ENCODE results near the gene EPM2AIP1. TPM values are rescaled to one million over a fixed set of nuclear protein-coding genes. Genes with fewer than 3 reads are reported as not detected.

The EPM2AIP1 gene
- total RNA-seq, 1 donor from 2014 or later: 14.3 TPM

DNA sequence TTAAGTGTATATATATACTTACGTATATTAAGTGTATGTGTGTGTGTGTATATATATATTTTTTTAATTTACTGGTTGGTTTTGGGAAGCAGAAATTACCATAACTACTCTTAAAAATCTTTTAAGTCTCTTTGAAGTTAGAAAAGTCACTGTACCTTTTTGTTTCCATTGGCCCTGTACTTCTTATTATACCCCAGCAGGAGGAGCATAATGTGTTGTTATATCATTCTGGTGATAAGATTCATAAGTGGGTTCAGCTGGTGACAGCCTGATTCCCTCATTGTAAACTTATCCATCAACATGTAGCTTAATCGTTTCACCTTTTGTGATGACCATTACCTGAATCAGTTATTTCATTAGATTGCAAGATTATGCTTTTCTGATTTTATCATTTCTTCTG is 31.2 kb upstream of the EPM2AIP1 start:
- H3K27me3 Mint-ChIP-seq (ENCODE audit: low read depth): no peaks in the 10 kb centered on the region
- peaks cover 8% of the 10 kb centered on the region for H3K9me3 Mint-ChIP-seq (ENCODE audit: low read depth)
- TF ChIP-seq, protein P1, sequence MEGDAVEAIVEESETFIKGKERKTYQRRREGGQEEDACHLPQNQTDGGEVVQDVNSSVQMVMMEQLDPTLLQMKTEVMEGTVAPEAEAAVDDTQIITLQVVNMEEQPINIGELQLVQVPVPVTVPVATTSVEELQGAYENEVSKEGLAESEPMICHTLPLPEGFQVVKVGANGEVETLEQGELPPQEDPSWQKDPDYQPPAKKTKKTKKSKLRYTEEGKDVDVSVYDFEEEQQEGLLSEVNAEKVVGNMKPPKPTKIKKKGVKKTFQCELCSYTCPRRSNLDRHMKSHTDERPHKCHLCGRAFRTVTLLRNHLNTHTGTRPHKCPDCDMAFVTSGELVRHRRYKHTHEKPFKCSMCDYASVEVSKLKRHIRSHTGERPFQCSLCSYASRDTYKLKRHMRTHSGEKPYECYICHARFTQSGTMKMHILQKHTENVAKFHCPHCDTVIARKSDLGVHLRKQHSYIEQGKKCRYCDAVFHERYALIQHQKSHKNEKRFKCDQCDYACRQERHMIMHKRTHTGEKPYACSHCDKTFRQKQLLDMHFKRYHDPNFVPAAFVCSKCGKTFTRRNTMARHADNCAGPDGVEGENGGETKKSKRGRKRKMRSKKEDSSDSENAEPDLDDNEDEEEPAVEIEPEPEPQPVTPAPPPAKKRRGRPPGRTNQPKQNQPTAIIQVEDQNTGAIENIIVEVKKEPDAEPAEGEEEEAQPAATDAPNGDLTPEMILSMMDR (IDR thresholded peaks at IDR 0.05): peak; percentile 76
- no peak overlapping the region for H3K4me3 Mint-ChIP-seq (ENCODE audit: unreplicated experiment)
- DNase-seq (ENCODE audit: low spot score): no peak
- no peak overlapping the region for H3K27ac Mint-ChIP-seq (ENCODE audit: unreplicated experiment)
- peaks cover 3% of the 10 kb centered on the region for H3K4me1 Mint-ChIP-seq (ENCODE audit: low read depth)
- H3K36me3 Mint-ChIP-seq (ENCODE audit: low read depth): peaks cover 56% of the 10 kb centered on the region

DNA sequence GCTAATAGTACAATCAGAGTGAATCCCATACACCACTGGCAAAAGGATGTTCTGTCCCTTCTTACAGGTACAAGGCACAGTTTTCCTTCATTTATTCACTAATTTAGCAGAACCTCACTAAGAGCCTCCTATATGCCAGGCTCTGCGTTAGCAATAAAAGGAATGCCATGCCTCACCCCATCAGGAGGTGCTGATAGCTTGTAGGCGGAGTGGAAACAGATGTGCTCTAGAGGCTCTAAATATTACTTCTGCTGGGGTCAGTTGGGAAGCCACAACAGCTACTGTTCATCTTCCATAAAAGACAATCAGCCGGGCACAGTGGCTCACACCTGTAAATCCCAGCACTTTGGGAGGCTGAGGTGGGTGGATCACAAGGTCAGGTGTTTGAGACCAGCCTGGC is 24.8 kb upstream of the EPM2AIP1 start:
- TF ChIP-seq, protein P1 (IDR thresholded peaks at IDR 0.05): no peak
- Mint-ChIP-seq H3K27me3 (ENCODE audit: low read depth) (no peaks in the 10 kb centered on the region), H3K4me3 (ENCODE audit: unreplicated experiment) (no peak overlapping the region), H3K9me3 (ENCODE audit: low read depth) (no peaks in the 10 kb centered on the region), H3K27ac (ENCODE audit: unreplicated experiment) (no peak overlapping the region), H3K36me3 (ENCODE audit: low read depth) (peaks cover 61% of the 10 kb centered on the region), H3K4me1 (ENCODE audit: low read depth) (no peaks in the 10 kb centered on the region)
- no peak for DNase-seq (ENCODE audit: low spot score)

DNA sequence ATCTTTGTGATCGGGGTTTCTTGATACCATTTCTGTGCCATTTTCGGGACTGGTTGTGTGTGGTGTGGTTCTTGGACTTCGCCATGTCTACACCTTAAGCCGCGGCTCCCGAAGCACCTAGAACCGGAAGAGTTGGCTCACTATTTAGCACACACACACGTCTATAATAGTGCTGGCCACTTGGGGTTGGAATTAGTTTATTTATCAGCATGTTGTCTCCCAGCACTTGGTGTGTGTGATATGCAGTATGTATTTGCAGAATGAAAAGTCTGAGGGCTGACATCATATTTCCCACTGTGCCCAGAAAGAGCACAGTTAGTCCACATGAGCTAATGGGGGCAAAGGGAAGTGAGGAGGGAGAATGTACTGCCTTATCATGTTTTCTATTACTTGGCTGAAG is 24.0 kb upstream of the EPM2AIP1 start:
- no peak for DNase-seq (ENCODE audit: low spot score)
- H3K9me3 Mint-ChIP-seq (ENCODE audit: low read depth): no peaks in the 10 kb centered on the region
- no peak overlapping the region for H3K27ac Mint-ChIP-seq (ENCODE audit: unreplicated experiment)
- TF ChIP-seq, protein P1 (IDR thresholded peaks at IDR 0.05): no peak
- H3K4me1 Mint-ChIP-seq (ENCODE audit: low read depth): no peaks in the 10 kb centered on the region
- H3K36me3 Mint-ChIP-seq (ENCODE audit: low read depth): peaks cover 56% of the 10 kb centered on the region
- no peak overlapping the region for H3K4me3 Mint-ChIP-seq (ENCODE audit: unreplicated experiment)
- no peaks in the 10 kb centered on the region for H3K27me3 Mint-ChIP-seq (ENCODE audit: low read depth)

DNA sequence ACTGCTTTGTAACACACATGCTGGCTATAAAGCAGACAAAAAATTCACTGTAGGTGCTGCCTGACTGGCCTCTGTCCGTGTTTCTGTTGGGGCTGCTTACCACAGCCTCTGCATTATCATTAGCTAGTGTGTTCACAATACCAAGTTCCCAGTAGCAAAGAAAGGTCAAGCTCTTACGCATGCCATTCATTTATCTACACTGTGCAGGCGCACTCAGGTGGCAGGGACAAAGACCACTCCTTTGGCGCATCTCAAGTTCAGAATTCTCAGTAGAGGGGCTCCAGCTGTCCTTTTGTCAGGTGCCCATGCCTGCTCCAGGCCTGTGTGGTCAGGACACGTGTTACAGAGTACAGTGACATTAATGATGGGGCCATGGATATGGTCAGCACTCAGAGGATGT is 22.7 kb upstream of the EPM2AIP1 start:
- Mint-ChIP-seq H3K4me3 (ENCODE audit: unreplicated experiment) (no peak overlapping the region), H3K9me3 (ENCODE audit: low read depth) (no peaks in the 10 kb centered on the region), H3K27ac (ENCODE audit: unreplicated experiment) (no peak overlapping the region), H3K27me3 (ENCODE audit: low read depth) (no peaks in the 10 kb centered on the region), H3K4me1 (ENCODE audit: low read depth) (no peaks in the 10 kb centered on the region), H3K36me3 (ENCODE audit: low read depth) (peaks cover 54% of the 10 kb centered on the region)
- no peak for DNase-seq (ENCODE audit: low spot score)
- TF ChIP-seq, protein P1 (IDR thresholded peaks at IDR 0.05): no peak

DNA sequence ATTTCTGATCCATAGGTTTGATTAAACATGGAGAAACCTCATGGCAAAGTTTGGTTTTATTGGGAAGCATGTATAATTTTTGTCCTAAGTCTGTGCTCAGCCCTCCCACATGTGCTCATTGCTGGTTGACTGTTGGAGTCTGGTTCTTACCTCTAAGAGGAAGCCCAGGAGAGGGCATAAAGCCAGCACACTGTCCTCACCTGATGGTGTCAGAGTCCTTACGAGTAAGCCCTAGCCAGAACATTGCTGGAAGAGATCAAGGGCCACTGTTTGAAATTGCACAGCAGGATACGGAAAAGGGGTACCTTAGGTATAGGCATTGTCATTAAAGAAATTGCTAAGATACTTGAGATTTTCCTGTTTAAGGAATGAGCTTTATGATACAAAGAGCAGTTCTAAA is 21.7 kb upstream of the EPM2AIP1 start:
- no peaks in the 10 kb centered on the region for H3K4me1 Mint-ChIP-seq (ENCODE audit: low read depth)
- H3K27ac Mint-ChIP-seq (ENCODE audit: unreplicated experiment): no peak overlapping the region
- peaks cover 45% of the 10 kb centered on the region for H3K36me3 Mint-ChIP-seq (ENCODE audit: low read depth)
- TF ChIP-seq, protein P1 (IDR thresholded peaks at IDR 0.05): no peak
- no peak for DNase-seq (ENCODE audit: low spot score)
- no peaks in the 10 kb centered on the region for H3K27me3 Mint-ChIP-seq (ENCODE audit: low read depth)
- H3K9me3 Mint-ChIP-seq (ENCODE audit: low read depth): no peaks in the 10 kb centered on the region
- H3K4me3 Mint-ChIP-seq (ENCODE audit: unreplicated experiment): no peak overlapping the region
